ENCODE measurements around the gene POMGNT1.
A peak's percentile ranks its signal among the peaks of the same experiment; 100 is the strongest.

The POMGNT1 gene

GRCh38 chr1:46210561-46210960 is 12.3 kb upstream of the POMGNT1 start:
- DNase-seq (ENCODE audit: low spot score) = no peak

- no peak for DNase-seq (ENCODE audit: low spot score)
Observed at GRCh38 chr1:46206399-46206798, 8.2 kb upstream of the POMGNT1 start.

- DNase-seq (ENCODE audit: low spot score) = no peak
Observed at GRCh38 chr1:46205791-46206190, 7.6 kb upstream of the POMGNT1 start.

GRCh38 chr1:46205141-46205540 is 6.9 kb upstream of the POMGNT1 start:
- no peak for DNase-seq (ENCODE audit: low spot score)

- DNase-seq (ENCODE audit: low spot score) = peak; percentile 67
Observed at GRCh38 chr1:46204406-46204742, 6.1 kb upstream of the POMGNT1 start.

GRCh38 chr1:46203738-46204405 is 5.6 kb upstream of the POMGNT1 start:
- no peak for DNase-seq (ENCODE audit: low spot score)

- DNase-seq (ENCODE audit: low spot score) = no peak
Observed at GRCh38 chr1:46199233-46199749, 1.1 kb upstream of the POMGNT1 start.

- DNase-seq (ENCODE audit: low spot score) = no peak
Observed at GRCh38 chr1:46197560-46197963, 672 bp downstream of the POMGNT1 start.

- DNase-seq (ENCODE audit: low spot score) = no peak
Observed at GRCh38 chr1:46196609-46197008, 1.6 kb downstream of the POMGNT1 start.

- DNase-seq (ENCODE audit: low spot score) = no peak
Observed at GRCh38 chr1:46194641-46195193, 3.5 kb downstream of the POMGNT1 start.

GRCh38 chr1:46193984-46194570 is 4.2 kb downstream of the POMGNT1 start:
- no peak for DNase-seq (ENCODE audit: low spot score)

GRCh38 chr1:46193285-46193684 is 4.9 kb downstream of the POMGNT1 start:
- no peak for DNase-seq (ENCODE audit: low spot score)

- no peak for DNase-seq (ENCODE audit: low spot score)
Observed at GRCh38 chr1:46192171-46192570, 6.1 kb downstream of the POMGNT1 start.

- no peak for DNase-seq (ENCODE audit: low spot score)
Observed at GRCh38 chr1:46191033-46191701, 7.1 kb downstream of the POMGNT1 start.

- no peak for DNase-seq (ENCODE audit: low spot score)
Observed at GRCh38 chr1:46190539-46190938, 7.7 kb downstream of the POMGNT1 start.

GRCh38 chr1:46188295-46189030 is 9.8 kb downstream of the POMGNT1 start:
- no peak for DNase-seq (ENCODE audit: low spot score)

GRCh38 chr1:46187106-46187869 is 10.9 kb downstream of the POMGNT1 start:
- no peak for DNase-seq (ENCODE audit: low spot score)

- DNase-seq (ENCODE audit: low spot score) = no peak
Observed at GRCh38 chr1:46186076-46186475, 12.2 kb downstream of the POMGNT1 start.

GRCh38 chr1:46184920-46185658 is 13.1 kb downstream of the POMGNT1 start:
- no peak for DNase-seq (ENCODE audit: low spot score)

- DNase-seq (ENCODE audit: low spot score) = no peak
Observed at GRCh38 chr1:46183926-46184557, 14.2 kb downstream of the POMGNT1 start.

Measured in Ammon's horn (tissue), 1 donor.